HepG2 (cell line): ENCODE data around the gene ZNF865. TPM values are rescaled to one million over a fixed set of nuclear protein-coding genes. Genes with fewer than 3 reads are reported as not detected.
A peak's percentile ranks its signal among the peaks of the same experiment; 100 is the strongest.

ENCODE experiments used
- BCL3 ChIP-seq: sonication (generic); formaldehyde crosslinking; IDR thresholded peaks from 2 replicates; pipeline ENCODE4 v1.5.1; 2020; ENCODE audit warnings: mild to moderate bottlenecking, missing genetic modification reagents, moderate library complexity
- CBX5 ChIP-seq: sonication (generic); formaldehyde crosslinking; IDR thresholded peaks from 2 replicates; pipeline ENCODE4 v1.4.0; 2020; ENCODE audit warnings: missing genetic modification reagents, borderline replicate concordance
- EHMT2 ChIP-seq: fragments of 200-600 bp; sonication (generic); IDR thresholded peaks from 2 replicates; pipeline ENCODE4 v1.7.0; 2017; ENCODE audit warnings: antibody characterized with exemption, low read depth, low read length, borderline replicate concordance
- ERF ChIP-seq: IDR thresholded peaks from 2 replicates; pipeline ENCODE4 v1.6.1; 2018; ENCODE audit warnings: missing biosample characterization, missing genetic modification reagents
- HHEX ChIP-seq: IDR thresholded peaks from 2 replicates; pipeline ENCODE4 v1.6.1; 2016; ENCODE audit warnings: control low read depth
- HMG20A ChIP-seq: IDR thresholded peaks from 2 replicates; pipeline ENCODE4 v1.6.1; 2016; ENCODE audit warnings: borderline replicate concordance
- HNRNPK ChIP-seq: fragments of 200-400 bp; formaldehyde crosslinking; IDR thresholded peaks from 2 replicates; pipeline ENCODE4 v1.6.1; 2018; ENCODE audit warnings: low read length, low read depth, moderate library complexity, mild to moderate bottlenecking; ENCODE audit not compliant: poor library complexity, severe bottlenecking
- KAT8 ChIP-seq: IDR thresholded peaks from 2 replicates; pipeline ENCODE4 v1.6.1; 2016; ENCODE audit warnings: missing genetic modification reagents, missing compliant biosample characterization
- MXI1 ChIP-seq: IDR thresholded peaks from 3 replicates; pipeline ENCODE4 v1.6.1; 2012; ENCODE audit warnings: low read depth, low read length, inconsistent platforms, borderline replicate concordance
- NBN ChIP-seq: fragments of 450-650 bp; conservative IDR thresholded peaks from 2 replicates; pipeline ENCODE4 v1.6.1; 2017
- NRL ChIP-seq: sonication (generic); formaldehyde crosslinking; IDR thresholded peaks from 2 replicates; pipeline ENCODE4 v1.5.0; 2020; ENCODE audit warnings: missing genetic modification reagents, mild to moderate bottlenecking, moderate library complexity, borderline replicate concordance
- SMAD9 ChIP-seq: sonication (generic); formaldehyde crosslinking; IDR thresholded peaks from 2 replicates; pipeline ENCODE4 v1.5.1; 2020; ENCODE audit warnings: mild to moderate bottlenecking, missing genetic modification reagents
- SUZ12 ChIP-seq: fragments of 150-350 bp; IDR thresholded peaks from 2 replicates; pipeline ENCODE4 v1.6.1; 2014; ENCODE audit warnings: low read depth, low read length
- THRA ChIP-seq: sonication (generic); formaldehyde crosslinking; IDR thresholded peaks from 2 replicates; pipeline ENCODE4 v1.4.0; 2020; ENCODE audit warnings: missing genetic modification reagents, borderline replicate concordance
- ZBTB3 ChIP-seq: sonication (generic); formaldehyde crosslinking; IDR thresholded peaks from 2 replicates; pipeline ENCODE4 v1.4.0; 2020; ENCODE audit warnings: low read depth, mild to moderate bottlenecking, moderate library complexity, missing genetic modification reagents, borderline replicate concordance
- ZC3H13 ChIP-seq: sonication (generic); formaldehyde crosslinking; IDR thresholded peaks from 2 replicates; pipeline ENCODE4 v1.8.1; 2023; ENCODE audit warnings: mild to moderate bottlenecking, missing genetic modification reagents, moderate library complexity
- ZFP36L1 ChIP-seq: sonication (generic); formaldehyde crosslinking; IDR thresholded peaks from 2 replicates; pipeline ENCODE4 v1.8.0; 2022; ENCODE audit warnings: mild to moderate bottlenecking, missing genetic modification reagents, moderate library complexity
- ZFP37 ChIP-seq: sonication (generic); formaldehyde crosslinking; IDR thresholded peaks from 2 replicates; pipeline ENCODE4 v1.4.0; 2020; ENCODE audit warnings: missing genetic modification reagents, borderline replicate concordance
- ZNF20 ChIP-seq: sonication (generic); formaldehyde crosslinking; IDR thresholded peaks from 2 replicates; pipeline ENCODE4 v1.4.0; 2020; ENCODE audit warnings: mild to moderate bottlenecking, moderate library complexity, missing genetic modification reagents
- ZNF260 ChIP-seq: sonication (generic); formaldehyde crosslinking; IDR thresholded peaks from 2 replicates; pipeline ENCODE4 v1.4.0; 2020; ENCODE audit warnings: missing genetic modification reagents, low read depth, mild to moderate bottlenecking, borderline replicate concordance
- ZNF749 ChIP-seq: sonication (generic); formaldehyde crosslinking; IDR thresholded peaks from 2 replicates; pipeline ENCODE4 v1.8.0; 2022; ENCODE audit warnings: mild to moderate bottlenecking, missing genetic modification reagents, moderate library complexity, borderline replicate concordance
- ZNF781 ChIP-seq: sonication (generic); formaldehyde crosslinking; IDR thresholded peaks from 2 replicates; pipeline ENCODE4 v1.5.1; 2020; ENCODE audit warnings: borderline replicate concordance, mild to moderate bottlenecking, missing genetic modification reagents; ENCODE audit errors: not compliant biosample characterization
- ZSCAN30 ChIP-seq: sonication (generic); formaldehyde crosslinking; IDR thresholded peaks from 2 replicates; pipeline ENCODE4 v1.5.0; 2020; ENCODE audit warnings: mild to moderate bottlenecking, missing genetic modification reagents
- polyA plus RNA-seq, 8 experiments: library from polyadenylated mRNA; depleted of rRNA in 3 of 8; stranded (reverse) in 7 of 8; unstranded in 1 of 8; fragments of >200 nt; fragmentation: Illumina TruSeq in 4 of 8; extraction: Trizol in 4 of 8; gene quantifications; 2 replicates each; pipeline versions ENCODE4 v1.2.1 to v1.2.3, GENCODE V29; 2011 to 2016; ENCODE audit warnings: low read depth in 4 of 8, missing spikeins in 1 of 8, mixed read lengths in 1 of 8; ENCODE audit not compliant: insufficient read depth in 1 of 8
- total RNA-seq, 5 experiments: library from RNA; depleted of rRNA; stranded (reverse); fragments of >200 nt; fragmentation: Illumina TruSeq; extraction: Trizol; gene quantifications; 2 replicates each; pipeline ENCODE4 v1.2.3, GENCODE V29; 2016; ENCODE audit warnings: low read depth in 1 of 5
- TF ChIP-seq, protein P1 (sequence below): sonication (generic); formaldehyde crosslinking; IDR thresholded peaks from 2 replicates; pipeline ENCODE4 v1.8.1; 2023; ENCODE audit warnings: mild to moderate bottlenecking, inconsistent platforms, moderate library complexity, missing genetic modification reagents, borderline replicate concordance
- TF ChIP-seq, protein P2 (sequence below): sonication (generic); formaldehyde crosslinking; IDR thresholded peaks from 2 replicates; pipeline ENCODE4 v1.5.0; 2020; ENCODE audit warnings: missing genetic modification reagents, mild to moderate bottlenecking, borderline replicate concordance
- TF ChIP-seq, protein P3 (sequence below): IDR thresholded peaks from 2 replicates; pipeline ENCODE4 v1.6.1; 2016; ENCODE audit warnings: missing compliant biosample characterization, missing genetic modification reagents, borderline replicate concordance

The ZNF865 gene
- total and polyA plus RNA-seq, 2 of the 13 experiments (the other 11 are each of a cell fraction or from before 2014, with no cell fraction given) = 0.93 to 1.0 TPM

DNA sequence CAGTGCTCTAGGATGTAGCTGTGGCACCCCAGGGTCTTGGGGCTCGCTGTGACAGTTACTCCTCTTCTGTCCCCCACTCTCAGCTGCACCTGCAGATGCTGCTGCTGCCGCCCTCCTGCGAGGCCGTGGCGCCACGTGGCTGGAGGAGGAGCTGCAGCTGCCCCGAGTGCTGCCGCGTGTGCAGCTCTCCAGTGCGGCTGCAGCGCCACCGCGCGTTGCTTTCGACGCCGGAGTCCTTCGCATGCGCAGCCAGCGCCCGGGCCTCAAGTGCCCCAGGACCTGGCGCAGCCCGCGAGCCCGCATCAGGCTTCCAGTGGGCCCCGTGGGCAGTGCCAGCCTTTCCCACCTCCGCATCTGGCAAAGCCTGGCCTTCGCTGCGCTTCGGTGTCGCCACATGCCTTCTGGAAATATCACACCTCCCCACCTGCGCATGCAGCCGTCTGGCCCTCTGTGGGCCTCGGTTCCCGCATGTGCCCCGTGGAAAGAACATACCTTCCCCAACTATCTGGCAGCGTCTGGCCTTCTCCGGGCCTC is 34.7 kb downstream of the ZNF865 start (continued):
- 0 out of 2 replicates have a peak, but pooled peaks have one; percentile 63 for TF ChIP-seq ZNF749 (CRISPR knock-in tag)
- TF ChIP-seq ZNF781 (CRISPR knock-in tag) = no peak
- TF ChIP-seq MXI1 = no peak
- no peak for TF ChIP-seq HHEX (CRISPR knock-in tag)
- TF ChIP-seq ZNF20 (CRISPR knock-in tag) = peak; percentile 75; the same call in 1 of the 2 replicates
- no peak for TF ChIP-seq ZSCAN30
- TF ChIP-seq, protein P1, sequence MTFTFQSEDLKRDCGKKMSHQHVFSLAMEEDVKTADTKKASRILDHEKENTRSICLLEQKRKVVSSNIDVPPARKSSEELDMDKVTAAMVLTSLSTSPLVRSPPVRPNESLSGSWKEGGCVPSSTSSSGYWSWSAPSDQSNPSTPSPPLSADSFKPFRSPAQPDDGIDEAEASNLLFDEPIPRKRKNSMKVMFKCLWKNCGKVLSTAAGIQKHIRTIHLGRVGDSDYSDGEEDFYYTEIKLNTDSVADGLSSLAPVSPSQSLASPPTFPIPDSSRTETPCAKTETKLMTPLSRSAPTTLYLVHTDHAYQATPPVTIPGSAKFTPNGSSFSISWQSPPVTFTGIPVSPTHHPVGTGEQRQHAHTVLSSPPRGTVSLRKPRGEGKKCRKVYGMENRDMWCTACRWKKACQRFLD (CRISPR knock-in tag) = no peak
- TF ChIP-seq NRL = no peak
- no peak for TF ChIP-seq NBN
- no peak for TF ChIP-seq THRA (CRISPR knock-in tag)
- no peak for TF ChIP-seq HNRNPK
- TF ChIP-seq, protein P2, sequence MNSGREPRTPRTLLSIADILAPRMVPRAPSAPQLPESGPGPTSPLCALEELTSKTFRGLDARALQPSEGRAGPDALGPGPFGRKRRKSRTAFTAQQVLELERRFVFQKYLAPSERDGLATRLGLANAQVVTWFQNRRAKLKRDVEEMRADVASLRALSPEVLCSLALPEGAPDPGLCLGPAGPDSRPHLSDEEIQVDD = peak; percentile 38; the same call in 1 of the 2 replicates
- TF ChIP-seq BCL3 (CRISPR knock-in tag) = 0 out of 2 replicates have a peak, but pooled peaks have one; percentile 6
- no peak for TF ChIP-seq ERF (CRISPR knock-in tag)
- no peak for TF ChIP-seq ZC3H13
- no peak for TF ChIP-seq KAT8 (CRISPR knock-in tag)
- TF ChIP-seq EHMT2 = no peak
- TF ChIP-seq ZBTB3 = no peak
- no peak for TF ChIP-seq HMG20A (CRISPR knock-in tag)
- no peak for TF ChIP-seq ZFP36L1 (CRISPR knock-in tag)
- no peak for TF ChIP-seq CBX5 (CRISPR knock-in tag)
- no peak for TF ChIP-seq SMAD9 (CRISPR knock-in tag)
- no peak for TF ChIP-seq SUZ12
- TF ChIP-seq ZNF260 (CRISPR knock-in tag) = no peak
- TF ChIP-seq, protein P3, sequence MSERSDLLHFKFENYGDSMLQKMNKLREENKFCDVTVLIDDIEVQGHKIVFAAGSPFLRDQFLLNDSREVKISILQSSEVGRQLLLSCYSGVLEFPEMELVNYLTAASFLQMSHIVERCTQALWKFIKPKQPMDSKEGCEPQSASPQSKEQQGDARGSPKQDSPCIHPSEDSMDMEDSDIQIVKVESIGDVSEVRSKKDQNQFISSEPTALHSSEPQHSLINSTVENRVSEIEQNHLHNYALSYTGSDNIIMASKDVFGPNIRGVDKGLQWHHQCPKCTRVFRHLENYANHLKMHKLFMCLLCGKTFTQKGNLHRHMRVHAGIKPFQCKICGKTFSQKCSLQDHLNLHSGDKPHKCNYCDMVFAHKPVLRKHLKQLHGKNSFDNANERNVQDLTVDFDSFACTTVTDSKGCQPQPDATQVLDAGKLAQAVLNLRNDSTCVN (CRISPR knock-in tag) = no peak
- no peak for TF ChIP-seq ZFP37
